COLO668 (cell line): ENCODE measurements around the gene CERS2.

Experiments used
- DNase-seq: peaks from one replicate; lab custom pipeline; 2025; ENCODE audit not compliant: unreplicated experiment; lab: John Stamatoyannopoulos, UW

The CERS2 gene

GRCh38 chr1:150974580-150975478 lies at the start of gene CERS2:
TSS of gene CERS2 (minus strand) at chr1:150974835. CDS start at chr1:150969090, 5,745 bp downstream.
- peak; percentile 90 for DNase-seq

GRCh38 chr1:151013518-151013917 lies 38.9 kb upstream of the CERS2 start:
- DNase-seq, result no peak

- DNase-seq, result no peak
Observed at GRCh38 chr1:151012684-151013471, 38.2 kb upstream of the CERS2 start.

- DNase-seq, result no peak
Observed at GRCh38 chr1:151011154-151011850, 36.7 kb upstream of the CERS2 start.

GRCh38 chr1:151010346-151010726 lies 35.7 kb upstream of the CERS2 start:
- DNase-seq, result no peak

GRCh38 chr1:151009674-151010345 lies 35.2 kb upstream of the CERS2 start:
- DNase-seq, result no peak

GRCh38 chr1:151009206-151009587 lies 34.6 kb upstream of the CERS2 start:
- no peak for DNase-seq

GRCh38 chr1:151008244-151009205 lies 33.9 kb upstream of the CERS2 start, which contains the start of gene PRUNE1:
TSS of gene PRUNE1 (plus strand) at chr1:151008449. CDS start at chr1:151008633, 184 bp downstream.
- peak; percentile 99 for DNase-seq

- DNase-seq, result no peak
Observed at GRCh38 chr1:151007853-151008243, 33.2 kb upstream of the CERS2 start.

GRCh38 chr1:151006327-151007052 lies 31.9 kb upstream of the CERS2 start, which contains the start of gene MINDY1:
TSS of gene MINDY1 (minus strand) at chr1:151006902. CDS start at chr1:151002617, 4,285 bp downstream.
- DNase-seq, result peak; percentile 72

- no peak for DNase-seq
Observed at GRCh38 chr1:151005729-151006319, 31.2 kb upstream of the CERS2 start.

GRCh38 chr1:151003180-151003579 lies 28.5 kb upstream of the CERS2 start:
- DNase-seq, result no peak

- no peak for DNase-seq
Observed at GRCh38 chr1:151002611-151003010, 28.0 kb upstream of the CERS2 start.

- no peak for DNase-seq
Observed at GRCh38 chr1:151002051-151002450, 27.4 kb upstream of the CERS2 start.

GRCh38 chr1:151001602-151002001 lies 27.0 kb upstream of the CERS2 start:
- no peak for DNase-seq

- no peak for DNase-seq
Observed at GRCh38 chr1:151000408-151000807, 25.8 kb upstream of the CERS2 start.

GRCh38 chr1:150999926-151000325 lies 25.3 kb upstream of the CERS2 start:
- DNase-seq, result no peak

- DNase-seq, result no peak
Observed at GRCh38 chr1:150999051-150999674, 24.5 kb upstream of the CERS2 start.
